IMR-90 (cell line): Measurements from ENCODE around the gene ALPK3. TPM values are rescaled to one million over a fixed set of nuclear protein-coding genes. Genes with fewer than 3 reads are reported as not detected.

Experiments used
- ATAC-seq: fragments of 200-7000 bp; cut with Tn5 transposase; 2 replicates; pipeline ENCODE4 v1.9.1; 2020; ENCODE audit warnings: low read depth, mild to moderate bottlenecking, moderate library complexity
- BruUV-seq: library from RNA; stranded (reverse); fragments of 400-500 nt; replicated peaks from 2 replicates; lab custom pipeline; 2021; lab: Mats Ljungman, UMichigan
- CTCF ChIA-PET: fragments of 300-600 bp; formaldehyde crosslinking; extraction: SDS; loops from one replicate; lab custom pipeline; 2021; ENCODE audit warnings: antibody characterized with exemption; lab: Yijun Ruan, JAX
- POLR2A ChIA-PET: fragments of 300-600 bp; sonication (Branson Sonifier 250); formaldehyde crosslinking; loops from one replicate; lab custom pipeline; 2022; ENCODE audit warnings: antibody characterized with exemption; ENCODE audit not compliant: unreplicated experiment; lab: Charles Lee
- DNase-seq: peaks from one replicate; pipeline ENCODE4 v3.0.0; 2013
- H2AFZ ChIP-seq: replicated peaks from 2 replicates; pipeline ENCODE3; 2013; ENCODE audit warnings: low read length, mild to moderate bottlenecking; ENCODE audit not compliant: poor library complexity
- H2AK5ac ChIP-seq: 2 replicates; pipeline ENCODE4 v1.6.1; 2013; ENCODE audit warnings: low read depth, low read length, inconsistent platforms
- H2AK9ac ChIP-seq: replicated peaks from 2 replicates; pipeline ENCODE3; 2013; ENCODE audit warnings: mild to moderate bottlenecking, low read depth, low read length, moderate library complexity; ENCODE audit not compliant: poor library complexity
- H2BK120ac ChIP-seq: 2 replicates; pipeline ENCODE4 v1.6.1; 2013; ENCODE audit warnings: low read depth, low read length, inconsistent platforms
- H2BK15ac ChIP-seq: 3 replicates; pipeline ENCODE4 v1.6.1; 2013; ENCODE audit warnings: low read depth, low read length, inconsistent platforms
- H2BK20ac ChIP-seq: 2 replicates; pipeline ENCODE4 v1.6.1; 2013; ENCODE audit warnings: low read depth, mild to moderate bottlenecking, inconsistent platforms, low read length, moderate library complexity
- H2BK5ac ChIP-seq: 2 replicates; pipeline ENCODE4 v1.6.1; 2013; ENCODE audit warnings: mild to moderate bottlenecking, low read depth, low read length, inconsistent platforms; ENCODE audit not compliant: poor library complexity, severe bottlenecking
- H3K14ac ChIP-seq: replicated peaks from 2 replicates; pipeline ENCODE4 v1.6.1; 2013; ENCODE audit warnings: low read depth, low read length, inconsistent platforms
- H3K18ac ChIP-seq: 2 replicates; pipeline ENCODE4 v1.6.1; 2013; ENCODE audit warnings: low read depth, low read length, control low read depth
- H3K23ac ChIP-seq: 2 replicates; pipeline ENCODE4 v1.6.1; 2013; ENCODE audit warnings: low read depth, low read length, inconsistent platforms
- H3K27ac ChIP-seq: 2 replicates; pipeline ENCODE4 v1.5.1; 2013; ENCODE audit warnings: mild to moderate bottlenecking, control low read depth, low read length; ENCODE audit not compliant: insufficient read depth
- H3K27me3 ChIP-seq: 2 replicates; pipeline ENCODE4 v1.6.1; 2013; ENCODE audit warnings: low read length; ENCODE audit not compliant: control insufficient read depth, insufficient read depth
- H3K36me3 ChIP-seq: 2 replicates; pipeline ENCODE4 v1.6.1; 2013; ENCODE audit warnings: low read length, mixed read lengths; ENCODE audit not compliant: control insufficient read depth, insufficient read depth
- H3K4ac ChIP-seq: 2 replicates; pipeline ENCODE4 v1.6.1; 2013; ENCODE audit warnings: low read depth, low read length, inconsistent platforms
- H3K4me1 ChIP-seq: 2 replicates; pipeline ENCODE4 v1.6.1; 2013; ENCODE audit warnings: low read length, mixed read lengths; ENCODE audit not compliant: control insufficient read depth, insufficient read depth
- H3K4me2 ChIP-seq: 2 replicates; pipeline ENCODE4 v1.6.1; 2013; ENCODE audit warnings: low read depth, mild to moderate bottlenecking, control low read depth, low read length, moderate library complexity
- H3K4me3 ChIP-seq: 2 replicates; pipeline ENCODE4 v1.5.1; 2013; ENCODE audit warnings: low read depth, mild to moderate bottlenecking, control low read depth, low read length, moderate library complexity; ENCODE audit not compliant: insufficient read depth
- H3K56ac ChIP-seq: 2 replicates; pipeline ENCODE4 v1.6.1; 2013; ENCODE audit warnings: low read length, inconsistent platforms; ENCODE audit not compliant: insufficient read depth; ENCODE audit errors: extremely low read depth
- H3K79me1 ChIP-seq, 2 experiments: 2 replicates each; pipeline ENCODE4 v1.6.1; 2013; ENCODE audit warnings: low read length in 2 of 2, inconsistent platforms in 1 of 2, low read depth in 1 of 2
- H3K9ac ChIP-seq: 2 replicates; pipeline ENCODE4 v1.6.1; 2013; ENCODE audit warnings: low read depth, low read length, control low read depth
- H3K9me1 ChIP-seq: 2 replicates; pipeline ENCODE4 v1.6.1; 2013; ENCODE audit warnings: low read length, inconsistent platforms; ENCODE audit not compliant: insufficient read depth
- H3K9me3 ChIP-seq: 2 replicates; pipeline ENCODE4 v1.6.1; 2013; ENCODE audit warnings: low read length; ENCODE audit not compliant: control insufficient read depth, insufficient read depth
- H4K20me1 ChIP-seq: 2 replicates; pipeline ENCODE4 v1.6.1; 2013; ENCODE audit warnings: low read length, inconsistent platforms; ENCODE audit not compliant: insufficient read depth
- H4K5ac ChIP-seq: 2 replicates; pipeline ENCODE4 v1.6.1; 2013; ENCODE audit warnings: mild to moderate bottlenecking, low read depth, low read length, control low read depth
- H4K8ac ChIP-seq, 2 experiments: 2 replicates each; pipeline ENCODE4 v1.6.1; 2013; ENCODE audit warnings: low read depth in 2 of 2, low read length in 2 of 2, control low read depth in 1 of 2, inconsistent platforms in 1 of 2
- H4K91ac ChIP-seq: 2 replicates; pipeline ENCODE4 v1.6.1; 2013; ENCODE audit warnings: low read depth, low read length, inconsistent platforms; ENCODE audit not compliant: insufficient read depth
- CEBPB ChIP-seq: IDR thresholded peaks from 2 replicates; pipeline ENCODE4 v1.6.1; 2012; ENCODE audit warnings: low read depth, low read length, improper control_type of control experiment
- ELK1 ChIP-seq: fragments of 150-350 bp; IDR thresholded peaks from 2 replicates; pipeline ENCODE4 v1.6.1; 2016; ENCODE audit warnings: low read depth, mild to moderate bottlenecking, low read length, moderate library complexity, borderline replicate concordance
- WGBS, 2 experiments: methylation state at CpG; one replicate each; pipeline versions ENCODE4 v1.1.5 to v1.1.7; 2013; ENCODE audit warnings: missing lambda C conversion rate in 2 of 2; ENCODE audit not compliant: insufficient read length in 1 of 2; ENCODE audit errors: extremely low coverage in 2 of 2; 5-methylcytosine and 5-hydroxymethylcytosine counted together
- dilution Hi-C: fragments of 300-500 bp; cut with HindIII; formaldehyde crosslinking; loops from one replicate; pipeline ENCODE4 v1.14.3; 2018; ENCODE audit warnings: low sequenced_read_pairs; ENCODE audit not compliant: unreplicated experiment
- in situ Hi-C: fragments of 300-500 bp; cut with MboI; formaldehyde crosslinking; loops from 3 replicates; pipeline ENCODE4 v1.14.3; 2019; ENCODE audit warnings: low sequenced_read_pairs, inconsistent platforms, mixed read lengths
- intact Hi-C: fragments of 100-400 bp; cut with micrococcal nuclease; formaldehyde crosslinking; loops from 2 replicates; pipeline ENCODE4 v1.10.0; 2022
- polyA plus RNA-seq, 3 experiments: library from polyadenylated mRNA; depleted of rRNA; stranded (reverse); fragments of >200 nt; gene quantifications; 2 replicates each; pipeline ENCODE4 v1.2.3, GENCODE V29; 2012; ENCODE audit warnings: low replicate concordance in 1 of 3
- total RNA-seq: library from RNA; depleted of rRNA; stranded (reverse); fragments of >200 nt; gene quantifications from 2 replicates; pipeline ENCODE4 v1.2.3, GENCODE V29; 2012

The ALPK3 gene
- total and polyA plus RNA-seq, 2 of the 4 experiments (the other 2 are of a cell fraction): under 0.01 to 0.26 TPM

- H3K9me3 ChIP-seq: no peaks in the 10 kb centered on the region
- H4K8ac ChIP-seq: no peak overlapping the region
- no peaks in the 10 kb centered on the region for H3K27me3 ChIP-seq
- CTCF ChIA-PET: no interaction called here
- H3K4ac ChIP-seq: no peak overlapping the region
- POLR2A ChIA-PET: no interaction called here
- no peak overlapping the region for H2BK5ac ChIP-seq
- H2AK9ac ChIP-seq: no peak overlapping the region
- dilution Hi-C loops (no loop called here), intact Hi-C loops (no loop called here), in situ Hi-C loops (no loop called here)
- no peak overlapping the region for H3K56ac ChIP-seq
- H3K79me1 ChIP-seq: peaks cover 32 to 56% of the 10 kb centered on the region in 2 experiments
- ATAC-seq (peak; percentile 48; the same call in 1 of the 2 replicates), DNase-seq (peak; percentile 39)
- no peak overlapping the region for H3K9ac ChIP-seq
- no peak overlapping the region for H2BK15ac ChIP-seq
- peaks cover 37% of the 10 kb centered on the region for H3K36me3 ChIP-seq
- H3K23ac ChIP-seq: no peak overlapping the region
- H2AFZ ChIP-seq: no peak overlapping the region
- no peak overlapping the region for H3K14ac ChIP-seq
- H4K91ac ChIP-seq: no peak overlapping the region
- no peak overlapping the region for H3K18ac ChIP-seq
- WGBS, 2 experiments: no CpG with 5 or more reads among the region's 3 CpGs
- peaks cover 16% of the 10 kb centered on the region; the same call in 1 of the 2 replicates for H4K20me1 ChIP-seq
- no peak overlapping the region for H4K5ac ChIP-seq
- no peak overlapping the region for H2BK20ac ChIP-seq
- no peak overlapping the region for H3K27ac ChIP-seq
- no TSS peak for BruUV-seq
- H3K4me3 ChIP-seq: no peak overlapping the region
- H2AK5ac ChIP-seq: no peak overlapping the region
- H3K4me1 ChIP-seq: peaks cover 6% of the 10 kb centered on the region
- peak; percentile 49 for TF ChIP-seq CEBPB
- no peak for TF ChIP-seq ELK1
- H3K9me1 ChIP-seq: peaks cover 20% of the 10 kb centered on the region
- no peak overlapping the region for H3K4me2 ChIP-seq
- no peak overlapping the region for H2BK120ac ChIP-seq
Measured at GRCh38 chr15:84795186-84795585, 22.0 kb upstream of the ALPK3 start.
